HepG2 (cell line): ENCODE results near the gene TMEM253. TPM values are rescaled to one million over a fixed set of nuclear protein-coding genes. Genes with fewer than 3 reads are reported as not detected.
A peak's percentile ranks its signal among the peaks of the same experiment; 100 is the strongest.

Experiments used
- AKNA ChIP-seq: sonication (generic); formaldehyde crosslinking; IDR thresholded peaks from 2 replicates; pipeline ENCODE4 v1.4.0; 2020; ENCODE audit warnings: missing genetic modification reagents, borderline replicate concordance
- ARHGAP35 ChIP-seq: sonication (generic); formaldehyde crosslinking; IDR thresholded peaks from 2 replicates; pipeline ENCODE4 v1.9.0; 2022; ENCODE audit warnings: mild to moderate bottlenecking, inconsistent platforms, moderate library complexity, missing genetic modification reagents, borderline replicate concordance
- ATF4 ChIP-seq, 2 experiments: fragments of 450-650 bp in 1 of 2; sonication (generic) in 1 of 2; formaldehyde crosslinking; IDR thresholded peaks; 2 replicates each; pipeline versions ENCODE4 v1.5.0 to v1.8.0; 2020 to 2022; ENCODE audit warnings: mild to moderate bottlenecking in 1 of 2, missing genetic modification reagents in 1 of 2
- ATF6 ChIP-seq: sonication (generic); formaldehyde crosslinking; conservative IDR thresholded peaks from 2 replicates; pipeline ENCODE4 v1.4.0; 2020; ENCODE audit warnings: missing genetic modification reagents
- BHLHE40 ChIP-seq: IDR thresholded peaks from 2 replicates; pipeline ENCODE4 v1.6.1; 2011; ENCODE audit warnings: low read length, improper control_type of control experiment
- DPF2 ChIP-seq: sonication (generic); formaldehyde crosslinking; IDR thresholded peaks from 2 replicates; pipeline ENCODE4 v1.4.0; 2020; ENCODE audit warnings: mild to moderate bottlenecking, low read depth, missing genetic modification reagents, borderline replicate concordance
- ETV6 ChIP-seq: sonication (generic); formaldehyde crosslinking; conservative IDR thresholded peaks from 2 replicates; pipeline ENCODE4 v1.4.0; 2020; ENCODE audit warnings: missing genetic modification reagents
- FOXA3 ChIP-seq: IDR thresholded peaks from 2 replicates; pipeline ENCODE4 v1.6.1; 2016; ENCODE audit warnings: missing genetic modification reagents, missing compliant biosample characterization
- FOXP4 ChIP-seq: sonication (generic); formaldehyde crosslinking; IDR thresholded peaks from 2 replicates; pipeline ENCODE4 v1.4.0; 2020; ENCODE audit warnings: missing genetic modification reagents
- GTF3A ChIP-seq: sonication (generic); formaldehyde crosslinking; conservative IDR thresholded peaks from 2 replicates; pipeline ENCODE4 v1.4.0; 2020; ENCODE audit warnings: mild to moderate bottlenecking, missing genetic modification reagents
- MLX ChIP-seq: IDR thresholded peaks from 2 replicates; pipeline ENCODE4 v1.6.1; 2016
- NFIC ChIP-seq: IDR thresholded peaks from 2 replicates; pipeline ENCODE4 v1.6.1; 2012; ENCODE audit warnings: mild to moderate bottlenecking, low read length, inconsistent platforms
- PHF8 ChIP-seq: sonication (generic); formaldehyde crosslinking; IDR thresholded peaks from 2 replicates; pipeline ENCODE4 v1.5.0; 2020; ENCODE audit warnings: missing genetic modification reagents
- PTBP1 ChIP-seq: fragments of 200-400 bp; formaldehyde crosslinking; IDR thresholded peaks from 2 replicates; pipeline ENCODE4 v1.6.1; 2018; ENCODE audit warnings: low read length, low read depth; ENCODE audit not compliant: poor library complexity, severe bottlenecking
- THRA ChIP-seq: sonication (generic); formaldehyde crosslinking; IDR thresholded peaks from 2 replicates; pipeline ENCODE4 v1.4.0; 2020; ENCODE audit warnings: missing genetic modification reagents, borderline replicate concordance
- ZNF205 ChIP-seq: IDR thresholded peaks from 2 replicates; pipeline ENCODE4 v1.6.1; 2018; ENCODE audit warnings: missing biosample characterization, missing genetic modification reagents
- ZNF7 ChIP-seq: IDR thresholded peaks from 2 replicates; pipeline ENCODE4 v1.6.1; 2016; ENCODE audit warnings: missing biosample characterization, missing genetic modification reagents
- polyA plus RNA-seq, 8 experiments: library from polyadenylated mRNA; depleted of rRNA in 3 of 8; stranded (reverse) in 7 of 8; unstranded in 1 of 8; fragments of >200 nt; fragmentation: Illumina TruSeq in 4 of 8; extraction: Trizol in 4 of 8; gene quantifications; 2 replicates each; pipeline versions ENCODE4 v1.2.1 to v1.2.3, GENCODE V29; 2011 to 2016; ENCODE audit warnings: low read depth in 4 of 8, missing spikeins in 1 of 8, mixed read lengths in 1 of 8; ENCODE audit not compliant: insufficient read depth in 1 of 8
- total RNA-seq, 5 experiments: library from RNA; depleted of rRNA; stranded (reverse); fragments of >200 nt; fragmentation: Illumina TruSeq; extraction: Trizol; gene quantifications; 2 replicates each; pipeline ENCODE4 v1.2.3, GENCODE V29; 2016; ENCODE audit warnings: low read depth in 1 of 5

TMEM253 gene
- total and polyA plus RNA-seq, 2 of the 13 experiments (the other 11 are each of a cell fraction or from before 2014, with no cell fraction given), result 0.29 to 0.45 TPM

GRCh38 chr14:21054123-21054767 is 46.6 kb upstream of the TMEM253 start (continued):
- TF ChIP-seq FOXP4 (CRISPR knock-in tag) (peak; percentile 99), ARHGAP35 (CRISPR knock-in tag) (no peak), MLX (CRISPR knock-in tag) (peak; percentile 92), PHF8 (CRISPR knock-in tag) (peak; percentile 29; the same call in 1 of the 2 replicates), BHLHE40 (peak; percentile 60; the same call in 1 of the 2 replicates), ZNF7 (peak; percentile 96), NFIC (peak; percentile 94), PTBP1 (no peak), AKNA (CRISPR knock-in tag) (no peak), THRA (CRISPR knock-in tag) (peak; percentile 97), ZNF205 (peak; percentile 85; the same call in 1 of the 2 replicates), DPF2 (CRISPR knock-in tag) (peak; percentile 98), ETV6 (CRISPR knock-in tag) (peak; percentile 74; the same call in 1 of the 2 replicates), ATF4 (CRISPR knock-in tag; IDR thresholded peaks at IDR 0.05) (peak in 1 of 2 experiments; percentile 72; a peak in 1 of 4 replicates), GTF3A (no peak), FOXA3 (CRISPR knock-in tag) (peak; percentile 94), ATF6 (CRISPR knock-in tag) (no peak)
